Measurements from ENCODE around the gene BRPF1.

- TF ChIP-seq POLR2A (IDR thresholded peaks at IDR 0.05), result no peak
- TF ChIP-seq, protein P1, sequence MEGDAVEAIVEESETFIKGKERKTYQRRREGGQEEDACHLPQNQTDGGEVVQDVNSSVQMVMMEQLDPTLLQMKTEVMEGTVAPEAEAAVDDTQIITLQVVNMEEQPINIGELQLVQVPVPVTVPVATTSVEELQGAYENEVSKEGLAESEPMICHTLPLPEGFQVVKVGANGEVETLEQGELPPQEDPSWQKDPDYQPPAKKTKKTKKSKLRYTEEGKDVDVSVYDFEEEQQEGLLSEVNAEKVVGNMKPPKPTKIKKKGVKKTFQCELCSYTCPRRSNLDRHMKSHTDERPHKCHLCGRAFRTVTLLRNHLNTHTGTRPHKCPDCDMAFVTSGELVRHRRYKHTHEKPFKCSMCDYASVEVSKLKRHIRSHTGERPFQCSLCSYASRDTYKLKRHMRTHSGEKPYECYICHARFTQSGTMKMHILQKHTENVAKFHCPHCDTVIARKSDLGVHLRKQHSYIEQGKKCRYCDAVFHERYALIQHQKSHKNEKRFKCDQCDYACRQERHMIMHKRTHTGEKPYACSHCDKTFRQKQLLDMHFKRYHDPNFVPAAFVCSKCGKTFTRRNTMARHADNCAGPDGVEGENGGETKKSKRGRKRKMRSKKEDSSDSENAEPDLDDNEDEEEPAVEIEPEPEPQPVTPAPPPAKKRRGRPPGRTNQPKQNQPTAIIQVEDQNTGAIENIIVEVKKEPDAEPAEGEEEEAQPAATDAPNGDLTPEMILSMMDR (IDR thresholded peaks at IDR 0.05), result no peak
- TF ChIP-seq POLR2AphosphoS5 (IDR thresholded peaks at IDR 0.05), result no peak
Observed at GRCh38 chr3:9690451-9691450, 40.8 kb upstream of the BRPF1 start.

All from transverse colon (tissue), 4 donors.